HG03196 (cell line): ENCODE data around the gene SLC5A1.
"Not testable (repeated sequence)": the region's sequence is repeated elsewhere in the genome, so short reads cannot be mapped to it uniquely, and the experiment has no call there.

Experiments
- ATAC-seq: cut with Tn5 transposase; IDR thresholded peaks from one replicate; pipeline ENCODE4 v1.9.1; 2021; ENCODE audit not compliant: unreplicated experiment

The SLC5A1 gene

DNA sequence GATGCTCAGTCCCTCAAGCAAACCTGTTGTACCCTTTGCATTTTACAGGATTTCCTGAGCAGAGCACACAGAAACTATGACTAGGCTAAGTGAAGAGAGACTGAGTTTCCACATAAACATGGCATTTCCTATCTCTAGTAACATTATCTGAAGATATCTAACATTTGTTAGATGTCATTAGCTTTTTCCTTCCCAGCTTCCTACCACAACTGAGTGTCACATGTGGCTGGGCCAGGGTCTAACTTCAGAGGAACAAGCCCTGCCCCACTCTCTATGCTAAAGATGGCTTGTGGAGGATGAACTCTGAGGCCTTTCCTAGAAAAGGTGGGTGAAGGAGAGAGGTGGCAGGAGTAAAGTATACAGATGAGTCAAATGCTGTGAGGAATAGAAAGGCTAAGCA lies 99.5 kb downstream of the SLC5A1 start:
- ATAC-seq: no peak

DNA sequence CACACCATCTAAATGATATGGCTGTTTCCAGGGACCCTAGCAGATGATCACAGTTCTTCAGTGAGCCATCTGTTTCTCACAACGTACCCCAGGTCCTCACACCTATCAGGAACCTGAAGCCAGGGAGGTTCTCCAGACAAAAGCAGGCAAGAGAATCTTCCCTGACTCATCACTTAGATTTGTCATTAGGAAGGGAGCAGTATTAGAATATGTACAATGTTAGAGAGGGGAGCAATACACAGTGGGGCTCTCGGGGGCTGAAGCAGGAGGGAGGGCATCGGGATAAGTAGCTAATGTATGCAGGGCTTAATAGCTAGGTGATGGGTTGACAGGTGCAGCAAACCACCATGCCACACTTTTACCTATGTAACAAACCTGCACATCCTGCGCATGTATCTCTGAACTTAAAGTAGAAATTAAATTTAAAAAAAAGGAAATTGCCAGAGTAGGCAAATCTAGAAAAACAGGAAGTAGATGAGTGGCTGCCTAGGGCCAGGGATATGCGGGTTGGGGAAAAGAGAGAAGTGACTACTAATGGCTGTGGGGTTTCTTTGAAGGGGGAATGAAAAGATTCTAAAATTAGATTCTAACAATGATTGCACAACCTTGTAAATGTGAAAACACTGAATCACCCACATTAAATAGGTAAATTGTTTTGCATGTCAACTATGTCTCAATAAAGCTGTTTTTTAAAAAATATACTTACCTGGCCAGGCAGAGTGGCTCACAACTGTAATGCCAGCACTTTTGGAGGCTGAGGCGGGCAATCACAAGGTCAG lies 101.6 kb downstream of the SLC5A1 start:
- no peak for ATAC-seq

DNA sequence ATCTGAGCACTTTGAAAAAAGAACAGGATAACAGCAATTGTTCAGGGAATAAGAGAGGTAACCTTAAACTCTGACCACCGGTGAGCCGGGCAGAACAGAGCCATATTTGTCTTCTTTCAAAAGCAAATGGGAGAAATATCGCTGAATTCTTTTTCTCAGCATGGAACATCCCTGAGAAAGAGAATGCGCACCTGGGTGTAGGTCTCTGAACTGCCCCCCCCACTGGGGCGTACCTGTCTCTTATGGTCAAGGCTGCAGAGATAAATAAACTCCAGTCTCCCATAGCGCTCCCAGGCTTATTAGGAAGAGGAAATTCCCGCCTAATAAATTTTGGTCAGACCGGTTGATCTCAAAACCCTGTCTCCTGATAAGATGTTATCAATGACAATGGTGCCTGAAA lies 104.1 kb downstream of the SLC5A1 start:
- not testable (repeated sequence) for ATAC-seq

DNA sequence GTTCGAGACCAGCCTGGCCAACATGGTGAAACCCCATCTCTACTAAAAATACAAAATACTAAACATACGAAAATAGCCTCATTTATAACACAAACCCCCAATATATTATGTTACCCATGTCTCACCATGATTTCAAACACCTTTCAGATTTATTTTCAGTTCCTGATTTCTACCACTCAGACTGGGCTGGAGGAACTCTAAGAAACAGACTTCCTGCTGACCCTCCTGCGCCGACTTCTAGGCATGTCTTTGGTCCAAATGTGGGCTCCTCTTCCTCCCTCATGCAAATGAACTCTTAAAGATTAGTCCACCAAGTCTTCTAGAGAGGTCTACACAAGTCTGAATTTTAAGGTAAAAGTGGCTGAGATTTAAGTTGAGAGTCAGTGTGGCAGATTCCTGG lies 105.3 kb downstream of the SLC5A1 start:
- ATAC-seq: not testable (repeated sequence)

DNA sequence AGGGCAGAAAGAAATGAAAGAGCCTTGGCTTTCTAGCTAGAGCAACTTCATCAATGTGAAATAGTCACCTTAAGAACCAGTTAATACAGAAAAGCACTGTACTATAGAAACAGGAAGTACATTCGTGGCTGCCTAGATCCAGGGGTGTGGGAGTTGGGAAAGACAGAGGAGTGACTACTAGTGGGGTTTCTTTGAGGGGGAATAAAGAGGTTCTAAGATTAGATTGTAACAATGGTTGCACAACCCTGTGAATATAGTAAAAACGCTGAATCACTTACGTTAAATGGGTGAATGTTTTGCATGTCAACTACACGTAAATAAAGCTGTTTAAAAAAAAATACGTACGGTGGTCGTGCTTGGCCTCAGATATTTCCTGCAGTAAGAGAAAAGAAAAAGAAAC lies 107.6 kb downstream of the SLC5A1 start:
- not testable (repeated sequence) for ATAC-seq

DNA sequence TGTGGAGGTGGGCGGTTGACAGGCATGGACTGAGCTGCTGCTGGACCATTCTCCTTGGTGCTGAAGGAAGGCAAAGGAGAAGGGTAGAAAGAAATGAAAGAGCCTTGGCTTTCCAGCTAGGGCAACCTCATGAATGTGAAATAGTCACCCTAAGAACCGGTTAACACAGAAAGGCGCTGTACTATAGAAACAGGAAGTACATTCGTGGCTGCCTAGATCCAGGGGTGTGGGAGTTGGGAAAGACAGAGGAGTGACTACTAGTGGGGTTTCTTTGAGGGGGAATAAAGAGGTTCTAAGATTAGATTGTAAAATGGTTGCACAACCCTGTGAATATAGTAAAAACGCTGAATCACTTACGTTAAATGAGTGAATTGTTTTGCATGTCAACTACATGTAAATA lies 108.6 kb downstream of the SLC5A1 start:
- not testable (repeated sequence) for ATAC-seq

DNA sequence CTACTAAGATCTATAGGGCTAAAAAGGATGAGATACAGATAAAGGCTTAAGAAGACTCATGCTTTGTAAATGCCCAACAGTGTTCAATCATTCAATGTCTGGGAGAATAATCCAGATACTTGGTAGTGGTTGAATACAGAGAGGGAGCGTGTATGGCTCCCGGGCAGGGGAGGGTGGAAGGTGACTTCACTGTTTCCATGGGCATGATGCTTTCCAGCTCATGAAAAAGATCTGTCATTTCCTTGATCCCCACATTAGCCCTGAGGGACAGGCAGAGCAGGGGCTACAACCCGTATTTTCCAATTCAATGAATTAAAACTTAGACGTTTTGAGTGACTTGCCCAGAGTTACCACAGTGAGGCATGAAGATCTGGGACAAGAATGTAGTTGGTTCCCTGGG lies 111.7 kb downstream of the SLC5A1 start:
- ATAC-seq: not testable (repeated sequence)

DNA sequence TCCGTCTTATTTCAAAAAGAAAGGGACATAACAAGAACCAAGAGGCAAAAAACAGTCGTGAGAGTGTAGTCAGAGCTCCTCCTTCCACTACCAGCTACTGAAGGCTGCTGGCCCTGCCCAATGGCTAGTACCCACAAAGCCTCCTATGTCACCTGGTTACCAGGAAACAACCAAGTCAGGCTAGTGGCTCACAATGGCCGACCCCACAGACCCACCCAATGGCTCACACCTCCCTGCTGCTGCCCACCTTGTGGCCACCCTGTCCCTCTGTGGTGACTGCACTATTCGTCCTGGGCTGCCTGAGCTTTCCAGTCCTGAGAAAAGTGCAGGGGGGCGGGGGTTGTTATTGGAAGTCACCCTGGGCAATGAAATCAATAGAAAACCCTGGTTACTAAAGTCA lies 114.6 kb downstream of the SLC5A1 start:
- not testable (repeated sequence) for ATAC-seq

DNA sequence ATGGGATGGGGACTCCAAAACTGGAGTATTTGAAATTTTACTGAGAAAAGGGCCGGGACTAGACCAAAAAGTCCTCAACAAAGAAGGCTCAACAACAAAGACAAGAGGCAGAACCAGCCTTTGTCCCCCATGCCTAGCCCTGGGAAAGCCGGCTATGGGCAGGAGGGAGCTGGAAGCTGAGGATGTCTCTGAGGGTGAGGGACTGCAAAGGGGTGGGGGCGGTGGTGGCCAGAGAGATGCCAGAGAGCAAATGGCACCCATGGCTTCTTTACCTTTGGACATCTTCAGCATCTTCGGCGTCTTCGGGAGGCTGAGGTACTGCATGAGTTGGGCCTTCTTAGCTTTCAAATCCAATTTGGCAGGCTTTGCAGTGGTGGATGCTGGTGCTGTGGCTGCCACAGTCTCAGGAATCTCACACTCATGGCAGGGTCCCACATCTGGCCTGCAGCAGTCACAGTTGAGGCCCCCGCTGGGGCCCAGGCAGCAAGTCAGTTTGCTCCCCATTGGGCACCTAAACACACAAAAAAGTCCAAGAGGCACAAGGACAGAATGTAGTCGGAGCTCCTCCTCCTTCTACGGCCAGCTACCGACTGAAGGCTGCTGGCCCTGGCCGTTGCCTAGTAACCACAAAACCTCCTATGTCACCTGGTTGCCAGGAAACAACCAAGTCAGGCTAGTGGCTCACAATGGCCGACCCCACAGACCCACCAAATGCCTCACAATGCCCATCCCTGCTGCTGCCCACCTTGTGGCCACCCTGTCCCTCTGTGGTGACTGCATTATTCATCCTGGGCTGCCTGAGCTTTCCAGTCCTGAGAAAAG lies 115.9 kb downstream of the SLC5A1 start, which contains the start of gene C22orf42:
Gene C22orf42, minus strand, starts transcription at position 592 of the 822 bp plus-strand sequence. Its CDS starts 88 bp downstream, at position 504.
- no peak for ATAC-seq

DNA sequence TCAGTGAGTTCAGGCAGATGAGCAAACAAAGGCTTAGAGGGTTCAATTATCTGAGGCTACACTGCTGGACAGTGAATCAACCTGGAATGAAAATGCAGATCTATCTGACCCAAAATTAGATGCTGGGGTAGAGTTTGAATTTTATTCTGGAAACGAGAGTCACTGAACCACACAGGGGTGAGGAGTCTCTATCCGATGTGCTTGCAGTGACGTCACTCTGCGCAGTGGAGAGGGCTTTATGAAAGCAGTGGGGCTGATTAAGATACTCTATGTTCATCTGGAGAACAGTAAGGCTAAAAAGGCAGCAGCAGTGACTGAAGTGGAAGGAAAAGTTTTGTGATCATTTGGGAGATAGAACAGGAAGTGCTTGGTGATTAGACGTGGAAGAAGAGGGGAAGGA lies 117.3 kb downstream of the SLC5A1 start:
- not testable (repeated sequence) for ATAC-seq
